ENCODE data around the gene SLC26A8. TPM values are rescaled to one million over a fixed set of nuclear protein-coding genes. Genes with fewer than 3 reads are reported as not detected.

The SLC26A8 gene
- total RNA-seq, 4 donors from 2014 or later = 0.07 TPM; not detected in 3

DNA sequence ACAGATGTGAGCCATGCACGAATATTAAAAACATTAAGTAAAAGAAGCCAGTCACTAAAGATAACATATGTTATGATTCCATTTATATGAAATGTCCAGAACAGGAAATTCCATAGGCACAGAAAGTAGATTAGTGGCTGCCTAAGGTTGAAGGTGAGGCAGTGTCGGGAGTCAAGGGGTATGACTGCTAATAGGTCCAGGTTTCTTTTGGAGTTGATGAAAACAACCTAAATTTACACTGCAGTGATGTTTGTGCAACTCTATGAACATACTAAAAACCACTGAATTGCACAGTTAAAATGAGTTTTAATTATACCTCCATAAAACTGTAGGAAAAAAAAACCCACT is 118.0 kb downstream of the SLC26A8 start:
- H3K9me3 ChIP-seq = no peaks in the 10 kb centered on the region
- H3K36me3 ChIP-seq = no peaks in the 10 kb centered on the region
- TF ChIP-seq POLR2A (IDR thresholded peaks at IDR 0.05) = no peak
- TF ChIP-seq, protein P1, sequence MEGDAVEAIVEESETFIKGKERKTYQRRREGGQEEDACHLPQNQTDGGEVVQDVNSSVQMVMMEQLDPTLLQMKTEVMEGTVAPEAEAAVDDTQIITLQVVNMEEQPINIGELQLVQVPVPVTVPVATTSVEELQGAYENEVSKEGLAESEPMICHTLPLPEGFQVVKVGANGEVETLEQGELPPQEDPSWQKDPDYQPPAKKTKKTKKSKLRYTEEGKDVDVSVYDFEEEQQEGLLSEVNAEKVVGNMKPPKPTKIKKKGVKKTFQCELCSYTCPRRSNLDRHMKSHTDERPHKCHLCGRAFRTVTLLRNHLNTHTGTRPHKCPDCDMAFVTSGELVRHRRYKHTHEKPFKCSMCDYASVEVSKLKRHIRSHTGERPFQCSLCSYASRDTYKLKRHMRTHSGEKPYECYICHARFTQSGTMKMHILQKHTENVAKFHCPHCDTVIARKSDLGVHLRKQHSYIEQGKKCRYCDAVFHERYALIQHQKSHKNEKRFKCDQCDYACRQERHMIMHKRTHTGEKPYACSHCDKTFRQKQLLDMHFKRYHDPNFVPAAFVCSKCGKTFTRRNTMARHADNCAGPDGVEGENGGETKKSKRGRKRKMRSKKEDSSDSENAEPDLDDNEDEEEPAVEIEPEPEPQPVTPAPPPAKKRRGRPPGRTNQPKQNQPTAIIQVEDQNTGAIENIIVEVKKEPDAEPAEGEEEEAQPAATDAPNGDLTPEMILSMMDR (IDR thresholded peaks at IDR 0.05) = no peak
- no peak overlapping the region for H3K4me3 ChIP-seq
- H3K27ac ChIP-seq = no peak overlapping the region
- intact Hi-C loops (cut with DNase I; ENCODE audit: low total_unique reads) = no loop called here
- no peaks in the 10 kb centered on the region for H3K4me1 ChIP-seq
- no peak for DNase-seq
- H3K27me3 ChIP-seq = no peaks in the 10 kb centered on the region

DNA sequence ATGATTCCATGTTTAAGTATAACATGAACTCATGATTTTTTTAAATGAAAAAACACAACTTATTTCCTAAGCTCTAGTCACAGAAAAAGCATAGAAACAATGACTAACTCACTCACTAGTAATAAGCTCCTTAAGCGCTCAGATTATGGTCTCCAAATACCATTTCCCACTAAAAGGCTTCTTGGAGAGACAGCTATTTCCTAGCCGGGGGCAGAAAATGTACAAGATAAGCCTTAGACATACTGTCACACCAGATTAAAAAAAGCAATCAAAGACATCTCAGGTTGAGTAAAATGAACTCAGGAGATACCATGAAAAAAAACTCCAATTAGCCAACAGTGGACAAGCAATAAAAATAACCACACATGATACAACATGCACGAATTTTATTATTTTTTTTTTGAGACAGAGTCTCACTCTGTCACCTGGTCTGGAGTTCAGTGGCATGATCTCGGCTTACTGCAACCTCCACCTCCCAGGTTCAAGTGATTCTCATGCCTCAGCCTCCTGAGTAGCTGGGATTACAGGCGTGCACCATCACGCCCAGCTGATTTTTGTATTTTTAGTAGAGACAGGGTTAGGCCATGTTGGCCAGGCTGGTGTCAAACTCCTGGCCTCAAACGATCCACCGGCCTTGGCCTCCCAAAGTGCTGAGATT is 118.5 kb downstream of the SLC26A8 start:
- Histone ChIP-seq H3K9me3 (no peaks in the 10 kb centered on the region), H3K4me3 (no peak overlapping the region), H3K4me1 (no peaks in the 10 kb centered on the region), H3K27ac (no peak overlapping the region), H3K36me3 (no peaks in the 10 kb centered on the region), H3K27me3 (no peaks in the 10 kb centered on the region)
- DNase-seq = no peak
- intact Hi-C loops (cut with DNase I; ENCODE audit: low total_unique reads) = no loop called here
- TF ChIP-seq POLR2A (IDR thresholded peaks at IDR 0.05) = no peak
- TF ChIP-seq, protein P1 (IDR thresholded peaks at IDR 0.05) = no peak

DNA sequence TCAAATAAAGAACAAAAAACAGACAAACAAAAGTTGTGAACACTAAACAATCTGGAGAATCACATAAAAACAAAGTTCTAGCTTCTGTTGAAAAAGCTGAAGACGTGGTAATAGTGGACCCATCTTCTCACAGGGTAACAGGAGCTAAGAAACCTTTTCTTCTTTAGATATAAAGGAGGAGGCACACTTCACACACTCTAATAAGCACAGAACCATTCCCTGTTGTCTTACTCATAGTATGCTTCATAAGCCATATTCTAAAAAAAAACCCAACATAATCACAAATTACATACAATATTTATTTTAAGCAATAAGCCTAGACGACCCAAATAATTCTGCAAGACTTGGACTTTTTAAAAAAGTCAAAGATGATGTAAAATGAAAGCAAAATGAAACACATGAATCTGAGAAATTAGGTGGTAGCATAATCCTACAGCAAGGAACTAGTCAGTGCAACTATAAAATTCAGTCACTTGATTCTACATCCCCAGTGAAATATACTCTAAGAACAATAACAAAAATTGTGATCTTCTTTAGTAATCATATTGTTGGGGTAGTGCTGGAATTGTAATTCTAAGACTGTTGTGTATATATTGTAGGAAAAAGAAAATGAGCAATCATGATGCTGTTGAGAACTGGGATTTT is 119.2 kb downstream of the SLC26A8 start:
- Histone ChIP-seq H3K27me3 (no peaks in the 10 kb centered on the region), H3K27ac (no peak overlapping the region), H3K4me3 (no peak overlapping the region), H3K9me3 (no peaks in the 10 kb centered on the region), H3K4me1 (no peaks in the 10 kb centered on the region), H3K36me3 (no peaks in the 10 kb centered on the region)
- no peak for DNase-seq
- TF ChIP-seq, protein P1 (IDR thresholded peaks at IDR 0.05) = no peak
- no peak for TF ChIP-seq POLR2A (IDR thresholded peaks at IDR 0.05)
- intact Hi-C loops (cut with DNase I; ENCODE audit: low total_unique reads) = no loop called here

DNA sequence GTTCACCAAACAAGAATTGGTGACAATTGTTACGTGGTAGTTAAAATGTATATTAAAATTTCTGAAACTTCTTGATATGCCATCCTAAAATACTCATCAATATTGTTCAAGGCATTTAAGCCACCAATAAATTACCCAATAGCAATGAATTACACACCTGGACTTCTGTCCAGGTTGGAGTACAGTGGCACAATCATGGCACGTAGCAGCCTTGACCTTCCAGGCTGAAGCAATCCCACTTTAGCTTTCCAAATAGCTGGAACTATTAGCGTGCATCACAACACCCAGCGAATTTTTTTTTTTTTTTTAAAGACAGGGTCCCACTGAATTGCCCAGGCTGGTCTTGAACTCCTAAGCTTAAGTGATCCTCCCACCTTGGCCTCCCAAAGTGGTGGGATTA is 120.8 kb downstream of the SLC26A8 start:
- Histone ChIP-seq H3K27me3 (no peaks in the 10 kb centered on the region), H3K4me3 (no peak overlapping the region), H3K36me3 (no peaks in the 10 kb centered on the region), H3K4me1 (no peaks in the 10 kb centered on the region), H3K27ac (no peak overlapping the region), H3K9me3 (no peaks in the 10 kb centered on the region)
- intact Hi-C loops (cut with DNase I; ENCODE audit: low total_unique reads) = no loop called here
- TF ChIP-seq, protein P1 (IDR thresholded peaks at IDR 0.05) = no peak
- no peak for DNase-seq

DNA sequence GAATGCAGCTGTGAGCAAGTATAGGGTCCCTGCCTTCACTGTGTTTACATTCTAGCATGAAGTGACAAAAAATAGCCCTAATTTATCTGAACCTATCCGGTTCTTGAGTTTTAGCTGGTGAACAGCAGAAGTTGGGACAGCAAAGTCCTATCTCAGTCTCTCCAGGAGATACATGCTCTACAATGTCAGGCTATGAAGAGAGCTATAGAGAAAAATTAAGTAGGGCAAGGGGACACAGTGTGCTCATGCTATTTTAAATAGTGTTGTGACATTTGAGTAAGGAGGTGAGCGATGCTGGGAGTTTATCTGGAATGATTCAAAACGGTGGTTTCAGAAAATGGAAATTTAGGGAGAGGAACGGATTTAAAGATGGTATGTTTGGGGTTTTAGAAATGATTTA is 124.0 kb downstream of the SLC26A8 start:
- intact Hi-C loops (cut with DNase I; ENCODE audit: low total_unique reads) = no loop called here
- no peak for DNase-seq
- no peak for TF ChIP-seq POLR2A (IDR thresholded peaks at IDR 0.05)
- TF ChIP-seq, protein P1 (IDR thresholded peaks at IDR 0.05) = no peak

More for the DNA sequence above, 124.0 kb downstream of the SLC26A8 start:
- Histone ChIP-seq H3K9me3 (no peaks in the 10 kb centered on the region), H3K27me3 (no peaks in the 10 kb centered on the region), H3K4me1 (no peaks in the 10 kb centered on the region), H3K27ac (no peak overlapping the region), H3K36me3 (no peaks in the 10 kb centered on the region), H3K4me3 (no peak overlapping the region)
